Trophoblast cell (in vitro differentiated cells and primary cell): Measurements from ENCODE around the gene TOX2.

ENCODE experiments used
- DNase-seq, 2 donors: peaks; one replicate each; pipeline ENCODE4 v3.0.0-alpha.2; 2016
- H2AFZ ChIP-seq: 2 replicates; pipeline ENCODE4 v1.6.1; 2013; ENCODE audit warnings: low read length, moderate library complexity, mild to moderate bottlenecking; ENCODE audit not compliant: insufficient read depth, poor library complexity
- H2AK5ac ChIP-seq: 2 replicates; pipeline ENCODE4 v1.6.1; 2013; ENCODE audit warnings: mild to moderate bottlenecking, low read length
- H2BK120ac ChIP-seq: 2 replicates; pipeline ENCODE4 v1.6.1; 2013; ENCODE audit warnings: low read length, mild to moderate bottlenecking, moderate library complexity; ENCODE audit not compliant: insufficient read depth, poor library complexity
- H2BK12ac ChIP-seq: 2 replicates; pipeline ENCODE4 v1.6.1; 2013; ENCODE audit warnings: mild to moderate bottlenecking, low read length, moderate library complexity
- H2BK5ac ChIP-seq: 2 replicates; pipeline ENCODE4 v1.6.1; 2013; ENCODE audit warnings: low read length, low read depth, moderate library complexity, mild to moderate bottlenecking; ENCODE audit not compliant: poor library complexity
- H3K14ac ChIP-seq: 2 replicates; pipeline ENCODE4 v1.6.1; 2013; ENCODE audit warnings: mild to moderate bottlenecking, low read length
- H3K18ac ChIP-seq: 2 replicates; pipeline ENCODE4 v1.6.1; 2013; ENCODE audit warnings: mild to moderate bottlenecking, low read length
- H3K23ac ChIP-seq: 2 replicates; pipeline ENCODE4 v1.6.1; 2013; ENCODE audit warnings: low read length
- H3K27ac ChIP-seq: 2 replicates; pipeline ENCODE4 v1.5.1; 2013; ENCODE audit warnings: low read depth, mild to moderate bottlenecking, inconsistent platforms, low read length, moderate library complexity
- H3K27me3 ChIP-seq: 2 replicates; pipeline ENCODE4 v1.6.1; 2013; ENCODE audit warnings: inconsistent platforms, mild to moderate bottlenecking, low read length, moderate library complexity; ENCODE audit not compliant: insufficient read depth
- H3K36me3 ChIP-seq, 2 experiments: 1 replicate in 1 of 2; 2 replicates in 1 of 2; pipeline ENCODE4 v1.6.1; 2013; ENCODE audit warnings: low read length in 2 of 2, mild to moderate bottlenecking in 2 of 2, moderate library complexity in 1 of 2; ENCODE audit not compliant: insufficient read depth in 2 of 2, control insufficient read depth in 1 of 2
- H3K4ac ChIP-seq: 2 replicates; pipeline ENCODE4 v1.6.1; 2013; ENCODE audit warnings: low read depth, mild to moderate bottlenecking, low read length, moderate library complexity
- H3K4me1 ChIP-seq, 2 experiments: 1 replicate in 1 of 2; 2 replicates in 1 of 2; pipeline ENCODE4 v1.6.1; 2013; ENCODE audit warnings: low read length in 2 of 2, mild to moderate bottlenecking in 2 of 2, moderate library complexity in 1 of 2; ENCODE audit not compliant: insufficient read depth in 2 of 2, control insufficient read depth in 1 of 2
- H3K4me2 ChIP-seq: 2 replicates; pipeline ENCODE4 v1.6.1; 2013; ENCODE audit warnings: inconsistent platforms, mild to moderate bottlenecking, low read length, moderate library complexity
- H3K4me3 ChIP-seq: 2 replicates; pipeline ENCODE4 v1.5.1; 2013; ENCODE audit warnings: mild to moderate bottlenecking, low read depth, low read length, inconsistent platforms
- H3K79me1 ChIP-seq: one replicate; pipeline ENCODE4 v1.6.1; 2013; ENCODE audit warnings: low read length
- H3K79me2 ChIP-seq: 2 replicates; pipeline ENCODE4 v1.6.1; 2013; ENCODE audit warnings: low read length, mild to moderate bottlenecking; ENCODE audit not compliant: control insufficient read depth, insufficient read depth, poor library complexity
- H3K9ac ChIP-seq: 2 replicates; pipeline ENCODE4 v1.6.1; 2013; ENCODE audit warnings: mild to moderate bottlenecking, low read length
- H3K9me3 ChIP-seq: 2 replicates; pipeline ENCODE4 v1.6.1; 2013; ENCODE audit warnings: low read depth, mild to moderate bottlenecking, control low read depth, inconsistent platforms, low read length; ENCODE audit not compliant: insufficient read depth
- H4K12ac ChIP-seq: 2 replicates; pipeline ENCODE4 v1.6.1; 2013; ENCODE audit warnings: low read depth, mild to moderate bottlenecking, low read length, moderate library complexity
- H4K8ac ChIP-seq: 2 replicates; pipeline ENCODE4 v1.6.1; 2013; ENCODE audit warnings: low read depth, mild to moderate bottlenecking, low read length, moderate library complexity
- H4K91ac ChIP-seq: one replicate; pipeline ENCODE4 v1.6.1; 2013; ENCODE audit warnings: low read depth, mild to moderate bottlenecking, low read length, moderate library complexity
- WGBS: extraction: QIAGEN DNeasy Blood & Tissue Kit; methylation state at CpG from one replicate; pipeline ENCODE4 v1.1.7; 2013; ENCODE audit warnings: missing lambda C conversion rate; ENCODE audit not compliant: insufficient read length, insufficient coverage; ENCODE audit errors: extremely low coverage; 5-methylcytosine and 5-hydroxymethylcytosine counted together

TOX2 gene

GRCh38 chr20:43962530-43962929 lies 47.9 kb downstream of the TOX2 start:
- H3K79me2 ChIP-seq = no peaks in the 10 kb centered on the region
- H2AFZ ChIP-seq = no peak overlapping the region
- peaks cover 1% of the 10 kb centered on the region for H3K9me3 ChIP-seq
- H3K23ac ChIP-seq = no peak overlapping the region
- H2AK5ac ChIP-seq = no peak overlapping the region
- no peaks in the 10 kb centered on the region for H3K36me3 ChIP-seq
- peaks cover 2 to 6% of the 10 kb centered on the region in 2 experiments for H3K4me1 ChIP-seq
- no peak overlapping the region for H4K8ac ChIP-seq
- no peaks in the 10 kb centered on the region for H3K27me3 ChIP-seq
- H2BK5ac ChIP-seq = no peak overlapping the region
- no peak overlapping the region for H3K14ac ChIP-seq
- H2BK120ac ChIP-seq = no peak overlapping the region
- H3K4me2 ChIP-seq = no peak overlapping the region
- no peak overlapping the region for H3K4me3 ChIP-seq
- DNase-seq = no peak
- H3K79me1 ChIP-seq = no peaks in the 10 kb centered on the region
- H4K12ac ChIP-seq = no peak overlapping the region
- H2BK12ac ChIP-seq = no peak overlapping the region
- H3K18ac ChIP-seq = no peak overlapping the region
- H3K27ac ChIP-seq = no peak overlapping the region
- H3K4ac ChIP-seq = no peak overlapping the region
- no peak overlapping the region for H4K91ac ChIP-seq
- no CpG with 5 or more reads among the region's 4 CpGs for WGBS
- no peak overlapping the region for H3K9ac ChIP-seq

- Histone ChIP-seq H3K9ac (no peak overlapping the region), H2AK5ac (no peak overlapping the region), H2BK5ac (no peak overlapping the region), H2AFZ (no peak overlapping the region), H3K4ac (no peak overlapping the region), H3K27me3 (no peaks in the 10 kb centered on the region), H2BK120ac (no peak overlapping the region), H3K4me2 (no peak overlapping the region), H3K9me3 (peaks cover 1% of the 10 kb centered on the region), H3K27ac (no peak overlapping the region), H4K12ac (no peak overlapping the region), H4K8ac (no peak overlapping the region), H2BK12ac (no peak overlapping the region), H3K4me3 (no peak overlapping the region), H3K36me3 (no peaks in the 10 kb centered on the region), H3K18ac (no peak overlapping the region), H3K4me1 (peaks cover 2 to 6% of the 10 kb centered on the region in 2 experiments), H3K79me1 (no peaks in the 10 kb centered on the region), H3K79me2 (no peaks in the 10 kb centered on the region), H3K14ac (no peak overlapping the region), H4K91ac (no peak overlapping the region), H3K23ac (no peak overlapping the region)
- DNase-seq = no peak
- no CpG with 5 or more reads among the region's 5 CpGs for WGBS
Measured at GRCh38 chr20:43963233-43963632, 48.6 kb downstream of the TOX2 start.

GRCh38 chr20:43963872-43964791 lies 49.5 kb downstream of the TOX2 start:
- Histone ChIP-seq H3K4me3 (no peak overlapping the region), H2AK5ac (no peak overlapping the region), H3K36me3 (no peaks in the 10 kb centered on the region), H3K4me2 (no peak overlapping the region), H3K9me3 (peaks cover 3% of the 10 kb centered on the region), H2BK120ac (no peak overlapping the region), H3K27ac (no peak overlapping the region), H3K9ac (no peak overlapping the region), H3K79me1 (no peaks in the 10 kb centered on the region), H3K79me2 (no peaks in the 10 kb centered on the region), H3K27me3 (no peaks in the 10 kb centered on the region), H3K14ac (no peak overlapping the region), H2AFZ (no peak overlapping the region), H4K12ac (no peak overlapping the region), H3K4ac (no peak overlapping the region), H3K23ac (no peak overlapping the region), H3K4me1 (peaks cover 2 to 6% of the 10 kb centered on the region in 2 experiments), H2BK12ac (no peak overlapping the region), H4K8ac (no peak overlapping the region), H4K91ac (no peak overlapping the region), H2BK5ac (no peak overlapping the region), H3K18ac (no peak overlapping the region)
- WGBS = no CpG with 5 or more reads among the region's 10 CpGs
- DNase-seq = no peak

GRCh38 chr20:43968341-43969000 lies 53.8 kb downstream of the TOX2 start:
- H3K4ac ChIP-seq = no peak overlapping the region
- no CpG with 5 or more reads among the region's 5 CpGs for WGBS

More at GRCh38 chr20:43968341-43969000, 53.8 kb downstream of the TOX2 start:
- Histone ChIP-seq H3K18ac (no peak overlapping the region), H4K8ac (no peak overlapping the region), H2BK5ac (no peak overlapping the region), H2BK12ac (no peak overlapping the region), H3K9ac (no peak overlapping the region), H4K91ac (no peak overlapping the region), H3K27me3 (no peaks in the 10 kb centered on the region), H2AFZ (no peak overlapping the region), H3K14ac (no peak overlapping the region), H3K36me3 (no peaks in the 10 kb centered on the region), H3K4me2 (no peak overlapping the region), H3K4me1 (no peaks in the 10 kb centered on the region), H3K23ac (no peak overlapping the region), H3K79me2 (no peaks in the 10 kb centered on the region), H3K4me3 (no peak overlapping the region), H2AK5ac (no peak overlapping the region), H4K12ac (no peak overlapping the region), H3K9me3 (peaks cover 4% of the 10 kb centered on the region), H3K79me1 (no peaks in the 10 kb centered on the region), H2BK120ac (no peak overlapping the region), H3K27ac (no peak overlapping the region)
- no peak for DNase-seq
